ENCODE measurements around the gene EVPLL. TPM values are rescaled to one million over a fixed set of nuclear protein-coding genes. Genes with fewer than 3 reads are reported as not detected.
"Not testable (repeated sequence)": the region's sequence is repeated elsewhere in the genome, so short reads cannot be mapped to it uniquely, and the experiment has no call there.

EVPLL gene
- total and polyA plus RNA-seq, 2 of the 4 experiments (the other 2 are of a cell fraction) = not detected

GRCh38 chr17:18403166-18403565 lies 25.6 kb downstream of the EVPLL start:
- H3K4ac ChIP-seq (ENCODE audit: low read depth, low read length); H3K4me1 ChIP-seq (ENCODE audit: control insufficient read depth, insufficient read depth, low read length); dilution Hi-C loops (cut with HindIII; ENCODE audit: low sequenced_read_pairs, unreplicated experiment); H2BK5ac ChIP-seq (ENCODE audit: low read depth, low read length, poor library complexity, severe bottlenecking); H3K4me3 ChIP-seq (ENCODE audit: insufficient read depth, low read depth, low read length); H3K18ac ChIP-seq (ENCODE audit: low read depth, low read length); H3K23ac ChIP-seq (ENCODE audit: low read depth, low read length); intact Hi-C loops (cut with micrococcal nuclease); H3K27me3 ChIP-seq (ENCODE audit: control insufficient read depth, insufficient read depth, low read length); CTCF ChIA-PET; H2AFZ ChIP-seq (replicated peaks; ENCODE audit: low read length, poor library complexity); H4K8ac ChIP-seq (ENCODE audit: low read depth in 2 of 2, low read length in 2 of 2); H4K91ac ChIP-seq (ENCODE audit: insufficient read depth, low read depth, low read length); H3K79me1 ChIP-seq (ENCODE audit: low read depth in 1 of 2, low read length in 2 of 2); H3K56ac ChIP-seq (ENCODE audit: extremely low read depth, insufficient read depth, low read length); H3K9me1 ChIP-seq (ENCODE audit: insufficient read depth, low read length); BruUV-seq (replicated peaks); H2BK20ac ChIP-seq (ENCODE audit: low read depth, low read length); H3K9ac ChIP-seq (ENCODE audit: low read depth, low read length); DNase-seq; in situ Hi-C loops (cut with MboI; ENCODE audit: low sequenced_read_pairs); H2BK15ac ChIP-seq (ENCODE audit: low read depth, low read length); H2AK9ac ChIP-seq (replicated peaks; ENCODE audit: low read depth, low read length, poor library complexity); H3K9me3 ChIP-seq (ENCODE audit: control insufficient read depth, insufficient read depth, low read length); H4K5ac ChIP-seq (ENCODE audit: low read depth, low read length); H3K36me3 ChIP-seq (ENCODE audit: control insufficient read depth, insufficient read depth, low read length); H4K20me1 ChIP-seq (ENCODE audit: insufficient read depth, low read length); H3K4me2 ChIP-seq (ENCODE audit: low read depth, low read length); H2BK120ac ChIP-seq (ENCODE audit: low read depth, low read length); POLR2A ChIA-PET (ENCODE audit: unreplicated experiment); H2AK5ac ChIP-seq (ENCODE audit: low read depth, low read length); H3K14ac ChIP-seq (replicated peaks; ENCODE audit: low read depth, low read length); H3K27ac ChIP-seq (ENCODE audit: insufficient read depth, low read length): not testable (repeated sequence)
- WGBS, 2 experiments (ENCODE audit: extremely low coverage in 2 of 2, insufficient read length in 1 of 2) = no CpG with 5 or more reads among the region's 5 CpGs
- 0 out of 2 replicates have a peak, but pooled peaks have one; percentile 32 for ATAC-seq (ENCODE audit: low read depth)

- H3K27ac ChIP-seq (ENCODE audit: insufficient read depth, low read length); H2BK120ac ChIP-seq (ENCODE audit: low read depth, low read length); H3K4me1 ChIP-seq (ENCODE audit: control insufficient read depth, insufficient read depth, low read length); H3K36me3 ChIP-seq (ENCODE audit: control insufficient read depth, insufficient read depth, low read length); intact Hi-C loops (cut with micrococcal nuclease); H2AFZ ChIP-seq (replicated peaks; ENCODE audit: low read length, poor library complexity); H2BK20ac ChIP-seq (ENCODE audit: low read depth, low read length); H4K8ac ChIP-seq (ENCODE audit: low read depth in 2 of 2, low read length in 2 of 2); POLR2A ChIA-PET (ENCODE audit: unreplicated experiment); H2AK5ac ChIP-seq (ENCODE audit: low read depth, low read length); H3K4me2 ChIP-seq (ENCODE audit: low read depth, low read length); H2BK5ac ChIP-seq (ENCODE audit: low read depth, low read length, poor library complexity, severe bottlenecking); H4K5ac ChIP-seq (ENCODE audit: low read depth, low read length); H2AK9ac ChIP-seq (replicated peaks; ENCODE audit: low read depth, low read length, poor library complexity); H4K20me1 ChIP-seq (ENCODE audit: insufficient read depth, low read length); H3K9me3 ChIP-seq (ENCODE audit: control insufficient read depth, insufficient read depth, low read length); H3K56ac ChIP-seq (ENCODE audit: extremely low read depth, insufficient read depth, low read length); CTCF ChIA-PET; H3K4ac ChIP-seq (ENCODE audit: low read depth, low read length); dilution Hi-C loops (cut with HindIII; ENCODE audit: low sequenced_read_pairs, unreplicated experiment); DNase-seq; H3K79me1 ChIP-seq (ENCODE audit: low read depth in 1 of 2, low read length in 2 of 2); H3K14ac ChIP-seq (replicated peaks; ENCODE audit: low read depth, low read length); H3K23ac ChIP-seq (ENCODE audit: low read depth, low read length); H4K91ac ChIP-seq (ENCODE audit: insufficient read depth, low read depth, low read length); in situ Hi-C loops (cut with MboI; ENCODE audit: low sequenced_read_pairs); H3K9me1 ChIP-seq (ENCODE audit: insufficient read depth, low read length); H3K9ac ChIP-seq (ENCODE audit: low read depth, low read length); H3K27me3 ChIP-seq (ENCODE audit: control insufficient read depth, insufficient read depth, low read length); H2BK15ac ChIP-seq (ENCODE audit: low read depth, low read length); BruUV-seq (replicated peaks); ATAC-seq (ENCODE audit: low read depth); H3K4me3 ChIP-seq (ENCODE audit: insufficient read depth, low read depth, low read length); H3K18ac ChIP-seq (ENCODE audit: low read depth, low read length): not testable (repeated sequence)
- WGBS, 2 experiments (ENCODE audit: extremely low coverage in 2 of 2, insufficient read length in 1 of 2) = no CpG with 5 or more reads among the region's 5 CpGs
These were observed 26.0 kb downstream of the EVPLL start for GRCh38 chr17:18403604-18404003.
